ENCODE data around the gene SMCO2.
A peak's percentile ranks its signal among the peaks of the same experiment; 100 is the strongest.

Gene SMCO2

GRCh38 chr12:27545665-27546064, 99.1 kb downstream of the SMCO2 start:
- H3K27ac ChIP-seq (ENCODE audit: low read length), result no peak overlapping the region
- no peaks in the 10 kb centered on the region for H3K27me3 ChIP-seq (ENCODE audit: low read depth, low read length)
- no peak overlapping the region for H3K4me3 ChIP-seq (ENCODE audit: low read depth in 1 of 2, low read length in 2 of 2)
- peaks cover 0 to 7% of the 10 kb centered on the region in 2 donors for H3K36me3 ChIP-seq (ENCODE audit: control insufficient read depth in 1 of 2, insufficient read depth in 2 of 2, low read length in 2 of 2)
- no peaks in the 10 kb centered on the region for H3K9me3 ChIP-seq (ENCODE audit: control insufficient read depth in 1 of 2, low read length in 2 of 2)
- peaks cover 26 to 30% of the 10 kb centered on the region in 2 donors for H3K4me1 ChIP-seq (ENCODE audit: control insufficient read depth in 1 of 2, insufficient read depth in 2 of 2, low read length in 2 of 2)

GRCh38 chr12:27547592-27547991, 101.1 kb downstream of the SMCO2 start:
- no peak overlapping the region for H3K4me3 ChIP-seq (ENCODE audit: low read depth in 1 of 2, low read length in 2 of 2)
- H3K27me3 ChIP-seq (ENCODE audit: low read depth, low read length), result no peaks in the 10 kb centered on the region
- H3K27ac ChIP-seq (ENCODE audit: low read length), result peak overlapping the region; percentile 14
- peaks cover 32 to 35% of the 10 kb centered on the region in 2 donors for H3K4me1 ChIP-seq (ENCODE audit: control insufficient read depth in 1 of 2, insufficient read depth in 2 of 2, low read length in 2 of 2)
- H3K9me3 ChIP-seq (ENCODE audit: control insufficient read depth in 1 of 2, low read length in 2 of 2), result no peaks in the 10 kb centered on the region
- peaks cover 0 to 7% of the 10 kb centered on the region in 2 donors for H3K36me3 ChIP-seq (ENCODE audit: control insufficient read depth in 1 of 2, insufficient read depth in 2 of 2, low read length in 2 of 2)

DNA sequence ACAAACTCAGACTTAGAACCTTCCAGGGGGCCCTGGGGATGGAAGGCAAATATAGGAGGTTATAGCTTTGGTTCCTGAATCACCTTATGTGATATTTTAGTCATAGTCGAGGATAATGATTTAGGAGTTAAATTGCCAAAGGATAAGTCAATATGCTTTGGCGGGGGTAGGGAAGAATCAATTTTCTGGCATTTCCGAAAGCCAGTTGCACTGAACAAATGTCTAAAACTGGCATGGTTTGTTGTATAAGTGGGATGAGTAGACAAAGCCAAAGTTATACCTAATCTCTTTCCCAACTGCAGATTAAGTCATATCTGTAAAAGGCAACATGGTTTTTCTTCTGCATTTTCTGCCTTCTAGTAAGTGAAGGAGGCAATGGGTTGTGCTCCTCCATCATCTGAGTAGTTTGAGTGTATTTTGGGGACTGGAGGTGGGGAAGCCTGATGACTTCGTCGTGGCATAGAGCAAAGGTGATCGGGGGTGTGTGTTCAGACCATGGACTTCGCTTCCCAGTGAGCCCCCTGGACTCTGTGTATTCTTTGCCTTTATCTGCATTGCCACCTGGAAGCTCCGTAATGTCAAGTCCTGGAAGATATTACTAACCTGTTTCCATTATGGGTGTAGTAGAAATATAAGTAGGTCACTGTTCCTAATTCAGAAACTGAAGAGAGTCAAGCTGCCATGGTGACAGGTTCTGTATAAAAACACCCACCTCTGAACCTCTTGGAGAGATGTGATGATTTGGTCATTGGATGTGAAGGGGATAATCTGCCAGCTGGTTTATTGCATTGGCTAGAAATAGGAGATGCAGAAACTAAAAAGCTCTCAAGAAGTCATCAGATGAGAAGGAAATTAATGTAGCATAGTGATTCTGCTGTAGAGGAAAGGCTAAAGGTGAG, 102.0 kb downstream of the SMCO2 start:
- Histone ChIP-seq H3K27ac (ENCODE audit: low read length) (peak overlapping the region; percentile 2), H3K4me3 (ENCODE audit: low read depth in 1 of 2, low read length in 2 of 2) (no peak overlapping the region), H3K4me1 (ENCODE audit: control insufficient read depth in 1 of 2, insufficient read depth in 2 of 2, low read length in 2 of 2) (peaks cover 35 to 37% of the 10 kb centered on the region in 2 donors), H3K9me3 (ENCODE audit: control insufficient read depth in 1 of 2, low read length in 2 of 2) (no peaks in the 10 kb centered on the region), H3K27me3 (ENCODE audit: low read depth, low read length) (no peaks in the 10 kb centered on the region), H3K36me3 (ENCODE audit: control insufficient read depth in 1 of 2, insufficient read depth in 2 of 2, low read length in 2 of 2) (peaks cover 0 to 7% of the 10 kb centered on the region in 2 donors)

DNA sequence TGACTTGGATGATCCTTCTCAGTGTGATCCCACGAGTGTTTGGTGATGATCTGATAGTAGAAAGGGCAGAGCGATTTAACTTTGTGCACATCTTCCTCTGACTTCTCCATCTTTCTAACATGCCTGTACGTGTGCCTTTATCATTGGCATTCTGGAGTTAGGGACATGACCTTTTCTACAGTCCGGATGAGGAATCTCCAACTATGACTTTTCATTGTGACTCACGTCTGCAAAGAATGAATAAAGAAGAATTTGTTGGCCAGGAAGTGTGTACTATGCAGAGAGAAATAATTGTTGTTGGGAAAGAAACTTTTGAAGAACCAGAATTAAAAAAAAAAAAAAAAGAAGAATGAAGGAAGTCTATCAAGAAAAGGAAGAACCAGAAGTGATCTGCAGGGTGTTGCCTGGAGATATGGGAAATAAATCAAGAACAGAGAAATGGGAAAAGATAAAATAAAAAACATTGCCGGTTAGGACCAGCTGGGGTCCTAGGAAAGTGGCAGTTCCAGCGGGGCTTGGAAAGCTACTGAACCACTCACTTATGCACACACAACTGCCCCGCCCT, 102.8 kb downstream of the SMCO2 start:
- Histone ChIP-seq H3K27me3 (ENCODE audit: low read depth, low read length) (no peaks in the 10 kb centered on the region), H3K4me1 (ENCODE audit: control insufficient read depth in 1 of 2, insufficient read depth in 2 of 2, low read length in 2 of 2) (peaks cover 39 to 44% of the 10 kb centered on the region in 2 donors), H3K27ac (ENCODE audit: low read length) (peak overlapping the region; percentile 78), H3K4me3 (ENCODE audit: low read depth in 1 of 2, low read length in 2 of 2) (peak overlapping the region; percentile 6 to 33), H3K36me3 (ENCODE audit: control insufficient read depth in 1 of 2, insufficient read depth in 2 of 2, low read length in 2 of 2) (peaks cover 0 to 7% of the 10 kb centered on the region in 2 donors), H3K9me3 (ENCODE audit: control insufficient read depth in 1 of 2, low read length in 2 of 2) (no peaks in the 10 kb centered on the region)

DNA sequence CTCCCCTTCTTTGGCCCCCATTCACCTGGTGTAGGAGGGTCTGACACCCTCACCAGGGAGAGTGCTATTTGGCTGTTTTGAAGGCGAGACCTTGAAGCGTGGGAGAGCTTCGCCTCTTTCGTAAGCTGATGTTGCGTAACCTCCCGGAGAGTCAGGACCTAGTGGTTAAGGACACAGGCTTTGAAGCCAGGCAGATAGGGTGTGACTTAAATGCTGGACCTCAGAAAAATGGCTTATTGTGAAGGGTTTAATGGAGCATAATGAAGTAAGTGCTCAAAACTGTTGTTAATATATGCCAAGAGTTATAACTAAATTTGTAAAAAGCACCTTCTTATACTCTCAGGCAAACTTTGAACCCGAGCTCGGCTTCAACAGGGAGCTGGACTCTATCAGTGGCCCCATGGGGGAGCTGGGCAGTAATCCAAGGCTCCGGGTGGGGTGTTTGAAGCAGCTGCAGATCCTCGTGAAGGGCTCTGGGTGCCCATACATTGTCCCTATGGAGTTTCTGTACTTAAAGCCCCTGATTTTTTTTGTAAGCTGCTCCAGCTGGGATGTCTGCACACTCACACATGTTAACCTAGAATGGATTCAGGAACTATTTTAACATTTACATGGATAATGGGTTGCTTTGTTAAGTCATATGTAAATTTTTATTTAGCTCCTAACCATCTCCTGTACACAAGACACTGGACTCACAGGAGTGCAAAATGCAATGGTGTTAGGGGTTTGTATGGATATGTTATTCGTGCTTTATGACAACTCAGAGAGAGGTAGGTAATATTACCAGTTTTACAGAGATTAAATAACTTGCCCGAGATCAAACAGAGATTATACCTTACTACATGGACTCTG, 103.5 kb downstream of the SMCO2 start:
- H3K36me3 ChIP-seq (ENCODE audit: control insufficient read depth in 1 of 2, insufficient read depth in 2 of 2, low read length in 2 of 2), result peaks cover 0 to 7% of the 10 kb centered on the region in 2 donors
- H3K4me3 ChIP-seq (ENCODE audit: low read depth in 1 of 2, low read length in 2 of 2), result peak overlapping the region; percentile 6 to 33
- peak overlapping the region; percentile 78 for H3K27ac ChIP-seq (ENCODE audit: low read length)
- H3K9me3 ChIP-seq (ENCODE audit: control insufficient read depth in 1 of 2, low read length in 2 of 2), result no peaks in the 10 kb centered on the region
- H3K27me3 ChIP-seq (ENCODE audit: low read depth, low read length), result no peaks in the 10 kb centered on the region
- H3K4me1 ChIP-seq (ENCODE audit: control insufficient read depth in 1 of 2, insufficient read depth in 2 of 2, low read length in 2 of 2), result peaks cover 39 to 45% of the 10 kb centered on the region in 2 donors

- no peak overlapping the region for H3K4me3 ChIP-seq (ENCODE audit: low read depth in 1 of 2, low read length in 2 of 2)
- H3K27ac ChIP-seq (ENCODE audit: low read length), result no peak overlapping the region
- peaks cover 35 to 51% of the 10 kb centered on the region in 2 donors for H3K4me1 ChIP-seq (ENCODE audit: control insufficient read depth in 1 of 2, insufficient read depth in 2 of 2, low read length in 2 of 2)
- no peaks in the 10 kb centered on the region for H3K27me3 ChIP-seq (ENCODE audit: low read depth, low read length)
- H3K9me3 ChIP-seq (ENCODE audit: control insufficient read depth in 1 of 2, low read length in 2 of 2), result no peaks in the 10 kb centered on the region
- H3K36me3 ChIP-seq (ENCODE audit: control insufficient read depth in 1 of 2, insufficient read depth in 2 of 2, low read length in 2 of 2), result peaks cover 0 to 7% of the 10 kb centered on the region in 2 donors
Measured at GRCh38 chr12:27550653-27550975, 104.1 kb downstream of the SMCO2 start.

DNA sequence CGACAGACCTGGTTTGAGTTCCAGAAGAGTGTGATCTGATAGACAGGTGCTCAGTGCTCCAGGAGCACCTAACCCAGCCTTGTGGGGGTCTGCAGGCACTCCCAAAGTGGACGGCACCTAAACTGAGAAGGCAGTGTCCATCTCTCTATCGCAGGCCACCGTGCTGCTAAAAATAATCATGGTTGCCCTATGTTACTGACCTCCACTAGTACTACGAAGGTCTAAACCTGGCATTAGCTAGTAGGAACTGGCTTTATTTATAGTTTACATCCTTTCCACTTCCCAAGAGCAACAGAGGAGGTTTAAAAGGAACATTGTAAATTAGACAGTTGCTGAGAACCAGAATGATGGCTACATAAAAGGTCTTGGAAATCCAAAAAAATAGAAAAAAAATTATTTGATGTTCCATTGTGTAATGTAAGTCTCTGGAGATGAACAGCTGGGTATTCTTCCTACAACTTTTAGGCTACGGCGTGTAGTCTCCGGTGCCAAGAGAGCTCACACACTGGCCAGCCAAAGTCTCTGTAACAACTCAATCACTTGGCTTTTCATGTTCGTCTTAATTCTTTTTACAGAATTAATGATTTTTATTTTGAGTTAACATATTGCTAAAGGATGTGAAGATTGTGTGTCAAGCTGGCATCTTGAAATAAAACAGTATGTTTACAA, 104.8 kb downstream of the SMCO2 start:
- peak overlapping the region; percentile 45 for H3K27ac ChIP-seq (ENCODE audit: low read length)
- H3K27me3 ChIP-seq (ENCODE audit: low read depth, low read length), result no peaks in the 10 kb centered on the region
- peaks cover 0 to 7% of the 10 kb centered on the region in 2 donors for H3K36me3 ChIP-seq (ENCODE audit: control insufficient read depth in 1 of 2, insufficient read depth in 2 of 2, low read length in 2 of 2)
- peaks cover 35 to 56% of the 10 kb centered on the region in 2 donors for H3K4me1 ChIP-seq (ENCODE audit: control insufficient read depth in 1 of 2, insufficient read depth in 2 of 2, low read length in 2 of 2)
- no peaks in the 10 kb centered on the region for H3K9me3 ChIP-seq (ENCODE audit: control insufficient read depth in 1 of 2, low read length in 2 of 2)
- H3K4me3 ChIP-seq (ENCODE audit: low read depth in 1 of 2, low read length in 2 of 2), result no peak overlapping the region
